IPS-20b (cell line): ENCODE data around the gene CIAPIN1.
A peak's percentile ranks its signal among the peaks of the same experiment; 100 is the strongest.

Experiments
- H3K27ac ChIP-seq: one replicate; pipeline ENCODE4 v1.5.1; 2013; ENCODE audit warnings: low read length
- H3K27me3 ChIP-seq: 2 replicates; pipeline ENCODE4 v1.6.1; 2013; ENCODE audit warnings: mild to moderate bottlenecking, low read length, inconsistent platforms; ENCODE audit not compliant: insufficient read depth
- H3K36me3 ChIP-seq: 2 replicates; pipeline ENCODE4 v1.6.1; 2013; ENCODE audit warnings: low read depth, mild to moderate bottlenecking, inconsistent platforms, low read length, moderate library complexity; ENCODE audit not compliant: insufficient read depth
- H3K4me1 ChIP-seq: 2 replicates; pipeline ENCODE4 v1.6.1; 2013; ENCODE audit warnings: mild to moderate bottlenecking, control low read depth, inconsistent platforms, low read length, moderate library complexity; ENCODE audit not compliant: insufficient read depth
- H3K4me3 ChIP-seq: 2 replicates; pipeline ENCODE4 v1.5.1; 2013; ENCODE audit warnings: mild to moderate bottlenecking, low read length, inconsistent platforms
- H3K9ac ChIP-seq: 2 replicates; pipeline ENCODE4 v1.6.1; 2013; ENCODE audit warnings: low read depth, mild to moderate bottlenecking, inconsistent platforms, low read length, moderate library complexity
- H3K9me3 ChIP-seq: 2 replicates; pipeline ENCODE4 v1.6.1; 2013; ENCODE audit warnings: mild to moderate bottlenecking, low read depth, low read length, inconsistent platforms; ENCODE audit not compliant: insufficient read depth

Gene CIAPIN1

GRCh38 chr16:57473906-57474305 is 26.7 kb upstream of the CIAPIN1 start:
- Histone ChIP-seq H3K36me3 (peaks cover 53% of the 10 kb centered on the region), H3K4me1 (peaks cover 40% of the 10 kb centered on the region), H3K9ac (no peak overlapping the region), H3K27ac (no peak overlapping the region), H3K27me3 (no peaks in the 10 kb centered on the region), H3K4me3 (no peak overlapping the region), H3K9me3 (no peaks in the 10 kb centered on the region)

- Histone ChIP-seq H3K27ac (no peak overlapping the region), H3K36me3 (peaks cover 59% of the 10 kb centered on the region), H3K4me1 (peaks cover 40% of the 10 kb centered on the region), H3K9ac (no peak overlapping the region), H3K4me3 (no peak overlapping the region), H3K9me3 (no peaks in the 10 kb centered on the region), H3K27me3 (no peaks in the 10 kb centered on the region)
These were observed 26.1 kb upstream of the CIAPIN1 start for GRCh38 chr16:57473176-57473840.

DNA sequence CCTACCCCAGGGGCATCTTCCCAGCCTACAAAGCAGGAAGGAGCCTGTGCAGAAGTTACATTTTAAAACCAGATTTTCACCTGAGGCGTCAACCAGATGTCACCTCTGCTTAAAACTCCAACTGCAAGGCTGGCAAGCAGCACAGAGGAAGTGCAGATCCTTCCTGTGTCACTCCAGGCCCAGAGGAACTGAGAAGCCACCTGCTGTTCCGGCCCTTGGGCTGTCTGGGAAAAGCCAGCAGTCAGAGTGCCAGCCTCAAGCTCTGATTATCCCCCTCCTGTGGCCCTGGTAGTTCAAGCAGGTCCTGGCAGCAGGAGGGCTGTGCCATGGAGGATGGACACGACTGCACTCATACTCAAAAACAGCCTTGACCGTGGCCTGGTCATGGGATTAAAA is 25.5 kb upstream of the CIAPIN1 start:
- no peaks in the 10 kb centered on the region for H3K27me3 ChIP-seq
- H3K36me3 ChIP-seq = peaks cover 66% of the 10 kb centered on the region
- H3K9me3 ChIP-seq = no peaks in the 10 kb centered on the region
- H3K4me3 ChIP-seq = no peak overlapping the region; the same call in 1 of the 2 replicates
- peak overlapping the region; percentile 13; the same call in 1 of the 2 replicates for H3K9ac ChIP-seq
- H3K27ac ChIP-seq = peak overlapping the region; percentile 18
- H3K4me1 ChIP-seq = peaks cover 35% of the 10 kb centered on the region

DNA sequence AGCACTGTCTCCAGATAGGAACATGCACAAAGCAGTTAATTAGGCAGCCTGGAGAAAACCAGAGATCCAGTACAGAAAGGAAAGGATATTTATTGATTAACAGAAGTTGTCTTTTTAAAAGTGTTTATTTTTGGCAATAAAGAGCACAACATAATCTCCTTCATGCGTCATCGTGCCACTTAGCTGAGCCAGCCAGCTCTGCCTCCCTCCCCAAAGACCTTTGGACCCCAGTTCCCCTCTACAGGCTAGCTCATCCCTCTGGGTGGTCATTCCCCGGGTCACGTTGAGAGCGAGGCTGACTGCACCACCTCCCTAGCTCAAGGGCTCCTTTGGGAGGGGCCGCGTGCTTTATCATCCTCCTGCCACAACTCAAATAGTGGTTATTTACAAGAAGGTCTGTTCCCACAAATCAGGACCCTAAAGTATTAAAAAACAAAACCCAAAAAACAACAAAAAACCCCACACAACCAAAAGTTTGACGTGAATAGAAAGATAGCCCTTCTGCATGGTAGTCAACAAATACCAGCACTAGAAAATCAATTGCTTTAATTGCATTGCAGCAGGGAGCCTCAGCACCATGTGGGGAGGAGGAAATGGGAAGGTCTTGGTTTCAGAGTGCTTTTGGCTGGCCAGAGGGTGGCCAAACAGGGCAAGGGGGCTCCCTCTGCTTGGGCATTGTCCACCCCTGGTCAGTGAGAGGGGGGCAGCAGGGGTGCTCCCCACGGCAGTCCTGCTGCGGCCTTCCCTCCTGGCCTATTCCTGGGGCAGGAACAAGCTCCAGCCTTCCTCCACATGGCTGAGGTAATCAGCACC is 24.9 kb upstream of the CIAPIN1 start:
- Histone ChIP-seq H3K4me1 (peaks cover 30% of the 10 kb centered on the region), H3K36me3 (peaks cover 72% of the 10 kb centered on the region), H3K9ac (peak overlapping the region; percentile 13; the same call in 1 of the 2 replicates), H3K9me3 (no peaks in the 10 kb centered on the region), H3K4me3 (peak overlapping the region; percentile 43; the same call in 1 of the 2 replicates), H3K27ac (peak overlapping the region; percentile 18), H3K27me3 (no peaks in the 10 kb centered on the region)

GRCh38 chr16:57471209-57471608 is 24.0 kb upstream of the CIAPIN1 start:
- Histone ChIP-seq H3K4me1 (peaks cover 23% of the 10 kb centered on the region), H3K36me3 (peaks cover 78% of the 10 kb centered on the region), H3K4me3 (no peak overlapping the region), H3K9ac (no peak overlapping the region), H3K9me3 (no peaks in the 10 kb centered on the region), H3K27me3 (no peaks in the 10 kb centered on the region), H3K27ac (no peak overlapping the region)

DNA sequence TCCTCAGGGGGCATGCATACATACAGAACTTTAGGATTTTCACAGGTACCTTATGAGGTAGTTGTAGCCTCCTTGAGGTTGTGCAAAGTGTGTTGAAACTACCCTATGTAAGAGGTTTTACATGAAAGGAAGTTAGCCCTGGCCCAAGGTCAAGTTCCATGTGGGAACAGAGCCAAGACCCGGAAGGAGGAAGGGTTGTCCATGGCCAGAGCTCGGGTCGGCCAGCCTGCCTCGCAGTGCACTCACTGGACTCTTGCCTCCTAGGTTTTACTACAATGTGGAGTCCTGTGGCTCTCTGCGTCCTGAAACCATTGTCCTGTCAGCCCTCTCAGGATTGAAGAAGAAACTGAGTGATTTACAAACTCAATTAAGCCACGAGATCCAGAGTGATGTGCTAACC is 23.5 kb upstream of the CIAPIN1 start:
- Histone ChIP-seq H3K9me3 (no peaks in the 10 kb centered on the region), H3K4me3 (no peak overlapping the region), H3K27ac (no peak overlapping the region), H3K9ac (no peak overlapping the region), H3K27me3 (no peaks in the 10 kb centered on the region), H3K4me1 (peaks cover 21% of the 10 kb centered on the region), H3K36me3 (peaks cover 83% of the 10 kb centered on the region)

DNA sequence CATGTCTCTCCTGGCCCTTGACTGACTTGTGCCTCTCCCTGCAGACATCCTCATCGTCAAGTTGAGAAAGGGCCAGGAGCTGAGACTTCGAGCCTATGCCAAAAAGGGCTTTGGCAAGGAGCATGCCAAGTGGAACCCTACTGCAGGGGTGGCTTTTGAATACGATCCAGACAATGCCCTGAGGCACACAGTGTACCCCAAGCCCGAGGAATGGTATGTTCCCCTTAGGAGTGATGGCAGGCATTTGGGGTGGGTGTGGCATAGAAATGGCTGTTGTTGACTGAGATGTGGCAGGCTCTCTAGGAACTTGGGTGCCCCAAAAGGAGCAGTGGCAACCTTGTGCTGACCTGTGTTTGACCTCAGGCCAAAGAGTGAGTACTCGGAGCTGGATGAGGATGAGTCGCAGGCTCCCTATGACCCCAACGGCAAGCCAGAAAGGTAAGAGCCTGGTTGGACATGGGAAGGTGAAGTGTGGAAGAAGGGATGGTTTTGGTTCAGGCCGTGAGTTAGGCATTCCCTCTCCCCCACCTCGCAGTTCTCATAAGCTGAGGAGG is 22.8 kb upstream of the CIAPIN1 start:
- Histone ChIP-seq H3K36me3 (peaks cover 90% of the 10 kb centered on the region), H3K9ac (no peak overlapping the region), H3K9me3 (no peaks in the 10 kb centered on the region), H3K4me3 (no peak overlapping the region), H3K4me1 (peaks cover 17% of the 10 kb centered on the region), H3K27ac (no peak overlapping the region), H3K27me3 (no peaks in the 10 kb centered on the region)

- no peak overlapping the region for H3K4me3 ChIP-seq
- no peaks in the 10 kb centered on the region for H3K27me3 ChIP-seq
- no peak overlapping the region for H3K27ac ChIP-seq
- H3K4me1 ChIP-seq = peaks cover 17% of the 10 kb centered on the region
- H3K9ac ChIP-seq = no peak overlapping the region
- no peaks in the 10 kb centered on the region for H3K9me3 ChIP-seq
- H3K36me3 ChIP-seq = peaks cover 92% of the 10 kb centered on the region
These were observed 21.9 kb upstream of the CIAPIN1 start for GRCh38 chr16:57469046-57469445.

- peaks cover 89% of the 10 kb centered on the region for H3K36me3 ChIP-seq
These were observed 21.2 kb upstream of the CIAPIN1 start for GRCh38 chr16:57468346-57468745.

GRCh38 chr16:57464523-57464922 is 17.3 kb upstream of the CIAPIN1 start:
- no peak overlapping the region for H3K27ac ChIP-seq
- no peaks in the 10 kb centered on the region for H3K9me3 ChIP-seq
- H3K4me3 ChIP-seq = no peak overlapping the region
- no peak overlapping the region for H3K9ac ChIP-seq
- peaks cover 73% of the 10 kb centered on the region for H3K36me3 ChIP-seq
- no peaks in the 10 kb centered on the region for H3K27me3 ChIP-seq
- H3K4me1 ChIP-seq = no peaks in the 10 kb centered on the region

More at GRCh38 chr16:57468346-57468745, 21.2 kb upstream of the CIAPIN1 start:
- Histone ChIP-seq H3K4me3 (no peak overlapping the region), H3K27me3 (no peaks in the 10 kb centered on the region), H3K9me3 (no peaks in the 10 kb centered on the region), H3K9ac (no peak overlapping the region), H3K27ac (no peak overlapping the region), H3K4me1 (peaks cover 17% of the 10 kb centered on the region)

- Histone ChIP-seq H3K36me3 (peaks cover 73% of the 10 kb centered on the region), H3K9me3 (no peaks in the 10 kb centered on the region), H3K9ac (peak overlapping the region; percentile 89), H3K4me3 (peak overlapping the region; percentile 98), H3K4me1 (no peaks in the 10 kb centered on the region), H3K27ac (no peak overlapping the region), H3K27me3 (no peaks in the 10 kb centered on the region)
These were observed 15.8 kb upstream of the CIAPIN1 start for GRCh38 chr16:57462978-57463362.
